Stimulated activated CD8-positive, alpha-beta memory T cell treated with anti-CD3 and anti-CD28 coated beads, Interleukin-4, amount 100 ng/mL, for 1 hour (primary cell): ENCODE results near the gene SMU1.
"Not testable (repeated sequence)": the region's sequence is repeated elsewhere in the genome, so short reads cannot be mapped to it uniquely, and the experiment has no call there.

Experiments used
- DNase-seq, 2 donors: peaks; one replicate each; pipeline ENCODE4 v3.0.0-alpha.2; 2020; ENCODE audit warnings: low read depth in 2 of 2, low spot score in 1 of 2

SMU1 gene

GRCh38 chr9:33014665-33015014 is 61.8 kb downstream of the SMU1 start:
- no peak for DNase-seq

- no peak for DNase-seq
These were observed 62.4 kb downstream of the SMU1 start for GRCh38 chr9:33013962-33014664.

DNA sequence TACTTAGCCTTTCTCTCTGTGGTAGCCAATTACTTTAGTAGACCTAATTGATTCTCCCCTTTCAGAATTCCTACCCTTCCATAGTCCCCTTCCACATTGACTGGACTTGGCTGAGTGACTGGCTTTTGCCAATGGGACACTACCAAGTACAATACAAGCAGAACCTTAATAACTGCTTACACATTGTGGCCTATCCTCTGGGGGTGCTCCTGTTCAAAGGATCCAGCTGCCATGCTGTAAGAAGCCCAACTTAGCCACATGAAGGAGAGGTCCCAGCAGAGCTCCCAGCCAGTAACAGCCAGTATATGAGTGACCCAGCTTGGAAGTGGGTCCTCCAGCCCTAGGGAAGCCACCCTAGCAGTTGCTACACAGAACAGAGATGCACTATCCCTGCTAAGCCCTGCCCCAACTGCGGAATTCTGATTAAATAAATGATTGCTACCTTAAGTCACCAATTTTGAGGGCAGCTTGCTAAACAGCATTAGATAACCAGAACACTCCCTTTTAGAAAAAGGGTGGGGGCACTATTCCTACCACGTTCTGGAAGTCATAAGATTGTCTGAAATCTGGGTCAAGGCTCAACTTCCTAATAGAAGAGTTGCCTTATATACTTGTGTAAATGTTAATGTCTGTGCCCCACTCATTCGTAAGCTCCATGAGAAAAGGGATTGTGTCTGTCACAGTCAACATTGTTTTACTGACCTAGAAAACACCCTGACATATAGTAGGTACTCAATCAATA is 64.0 kb downstream of the SMU1 start:
- no peak for DNase-seq

DNA sequence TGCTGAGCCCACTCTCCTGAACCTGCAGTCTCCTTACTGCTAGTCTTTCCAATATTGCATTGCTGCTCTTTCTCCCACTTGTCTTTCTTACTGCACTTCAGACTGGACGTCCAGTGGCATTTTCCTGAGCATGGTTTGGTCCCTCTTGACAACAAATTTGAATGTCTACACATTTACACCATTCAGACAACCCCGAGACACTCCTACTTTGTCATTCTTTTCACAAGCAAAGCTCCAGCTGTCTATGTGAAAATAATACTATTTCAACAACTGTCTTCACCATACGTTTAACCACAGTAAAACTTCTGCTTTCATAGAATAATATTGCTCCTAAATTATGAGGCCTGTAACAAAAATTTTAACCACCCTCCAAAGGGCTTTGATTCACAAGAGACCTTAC is 64.6 kb downstream of the SMU1 start:
- no peak for DNase-seq

GRCh38 chr9:33007755-33008154 is 68.7 kb downstream of the SMU1 start:
- no peak for DNase-seq

GRCh38 chr9:33005335-33005734 is 71.1 kb downstream of the SMU1 start:
- DNase-seq = not testable (repeated sequence)

GRCh38 chr9:33000682-33001055 is 75.8 kb downstream of the SMU1 start:
- not testable (repeated sequence) for DNase-seq

DNA sequence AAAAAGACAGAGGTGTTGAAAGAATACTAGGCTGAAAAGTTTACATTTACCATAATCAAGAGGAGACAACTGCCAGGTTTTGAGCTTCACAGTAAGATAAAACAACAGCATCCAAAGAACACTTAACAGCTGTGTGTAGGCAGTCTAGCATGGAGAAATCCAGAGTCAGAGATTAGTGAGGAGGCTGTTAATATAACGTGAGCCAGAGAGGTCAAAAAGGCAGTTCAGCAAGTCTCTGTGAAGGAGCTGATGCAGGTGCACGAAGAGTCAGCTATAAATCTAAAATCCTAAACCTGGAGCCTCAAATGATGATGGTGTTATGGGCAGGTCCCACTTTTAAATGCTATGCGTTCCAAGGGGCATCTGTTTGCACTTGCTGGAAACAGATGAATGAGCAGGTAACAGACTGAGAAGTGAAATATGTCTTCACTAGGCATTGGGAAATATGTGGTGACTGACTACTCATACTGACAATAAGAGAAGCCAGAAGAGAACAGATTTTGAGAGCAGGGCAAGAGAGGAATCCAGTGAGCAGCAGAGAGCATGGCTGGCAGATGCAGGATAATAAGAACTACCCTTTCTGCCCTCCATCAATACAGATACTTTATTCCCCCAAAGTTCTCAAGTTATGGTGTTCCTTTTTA is 83.8 kb downstream of the SMU1 start:
- no peak for DNase-seq

- no peak for DNase-seq
These were observed 84.4 kb downstream of the SMU1 start for GRCh38 chr9:32991897-32992594.
